ENCODE measurements around the gene FAM107B.

Gene FAM107B

GRCh38 chr10:14612873-14613587 is 161.7 kb downstream of the FAM107B start (continued):
- TF ChIP-seq ZBTB21 (tag by site-specific recombination; IDR thresholded peaks at IDR 0.05): no peak
- no peak for TF ChIP-seq ZSCAN4 (tag by site-specific recombination; IDR thresholded peaks at IDR 0.05)
- no peak for TF ChIP-seq ZNF23 (tag by site-specific recombination; IDR thresholded peaks at IDR 0.05; ENCODE audit: borderline replicate concordance)
- TF ChIP-seq ZFP69B (tag by site-specific recombination; IDR thresholded peaks at IDR 0.05): no peak

GRCh38 chr10:14611968-14612693 is 162.6 kb downstream of the FAM107B start:
- ChIA-PET POLR2A (no interaction called here), CTCF (interaction anchor here (1.5 kb wide), 1 partner anchor 15 kb away, joined by 4 read pairs; no protein-coding TSS in a partner anchor)
- no peaks in the 10 kb centered on the region for H3K36me3 ChIP-seq (ENCODE audit: control insufficient read depth in 2 of 2, insufficient read depth in 1 of 2, low read length in 2 of 2)
- no peaks in the 10 kb centered on the region for H3K9me3 ChIP-seq (ENCODE audit: control insufficient read depth, insufficient read depth, low read depth, low read length)
- H3K4me1 ChIP-seq (ENCODE audit: control insufficient read depth, insufficient read depth, low read length): no peaks in the 10 kb centered on the region
- H3K27ac ChIP-seq (ENCODE audit: extremely low read depth, low read depth, low read length): no peak overlapping the region
- TF ChIP-seq ZBTB21 (tag by site-specific recombination; IDR thresholded peaks at IDR 0.05) (no peak), GLI2 (tag by site-specific recombination; IDR thresholded peaks at IDR 0.05; ENCODE audit: borderline replicate concordance, low read depth) (no peak), ZNF433 (tag by site-specific recombination; IDR thresholded peaks at IDR 0.05; ENCODE audit: low read depth) (no peak), BCL11A (tag by site-specific recombination; IDR thresholded peaks at IDR 0.05; ENCODE audit: low read depth) (no peak), ZNF658 (tag by site-specific recombination; IDR thresholded peaks at IDR 0.05) (no peak), ZNF239 (tag by site-specific recombination; IDR thresholded peaks at IDR 0.05) (no peak), SP3 (tag by site-specific recombination; IDR thresholded peaks at IDR 0.05) (no peak), ZNF10 (tag by site-specific recombination; IDR thresholded peaks at IDR 0.05) (no peak), ZBTB26 (tag by site-specific recombination; optimal IDR thresholded peaks at IDR 0.05) (no peak), ZNF274 (IDR thresholded peaks at IDR 0.05; ENCODE audit: low read length) (no peak), ZNF274 (tag by site-specific recombination; IDR thresholded peaks at IDR 0.05; ENCODE audit: borderline replicate concordance) (no peak), ZNF132 (tag by site-specific recombination; IDR thresholded peaks at IDR 0.05; ENCODE audit: borderline replicate concordance) (no peak), ZNF155 (tag by site-specific recombination; IDR thresholded peaks at IDR 0.05) (no peak), SCRT2 (tag by site-specific recombination; IDR thresholded peaks at IDR 0.05) (no peak)
- H3K4me3 ChIP-seq (ENCODE audit: low read depth, low read length): no peak overlapping the region

- H3K27ac ChIP-seq (ENCODE audit: extremely low read depth, low read depth, low read length): no peak overlapping the region
- no peaks in the 10 kb centered on the region for H3K9me3 ChIP-seq (ENCODE audit: control insufficient read depth, insufficient read depth, low read depth, low read length)
- POLR2A ChIA-PET: no interaction called here
- no peak overlapping the region for H3K4me3 ChIP-seq (ENCODE audit: low read depth, low read length)
- H3K4me1 ChIP-seq (ENCODE audit: control insufficient read depth, insufficient read depth, low read length): peaks cover 7% of the 10 kb centered on the region; the same call in 1 of the 2 replicates
- no peak for TF ChIP-seq ZNF169 (tag by site-specific recombination; IDR thresholded peaks at IDR 0.05)
- no peak for TF ChIP-seq SALL2 (tag by site-specific recombination; IDR thresholded peaks at IDR 0.05; ENCODE audit: borderline replicate concordance)
- no peak for TF ChIP-seq SETDB1 (IDR thresholded peaks at IDR 0.05; ENCODE audit: insufficient read length, low read length)
- TF ChIP-seq ZNF621 (tag by site-specific recombination; IDR thresholded peaks at IDR 0.05): no peak
- TF ChIP-seq ZNF23 (tag by site-specific recombination; IDR thresholded peaks at IDR 0.05; ENCODE audit: borderline replicate concordance): no peak
- no peak for TF ChIP-seq ZNF19 (tag by site-specific recombination; IDR thresholded peaks at IDR 0.05; ENCODE audit: low read depth)
- no peak for TF ChIP-seq ZNF785 (tag by site-specific recombination; IDR thresholded peaks at IDR 0.05)
- no peak for TF ChIP-seq ZNF677 (tag by site-specific recombination; IDR thresholded peaks at IDR 0.05)
- no peaks in the 10 kb centered on the region for H3K36me3 ChIP-seq (ENCODE audit: control insufficient read depth in 2 of 2, insufficient read depth in 1 of 2, low read length in 2 of 2)
- CTCF ChIA-PET: no interaction called here
These were observed 165.5 kb downstream of the FAM107B start for GRCh38 chr10:14609178-14609577.

Data from HEK293 (cell line).